GM19455 (cell line): ENCODE results near the gene SORBS1.

Experiments used
- ATAC-seq: cut with Tn5 transposase; IDR thresholded peaks from one replicate; pipeline ENCODE4 v1.9.1; 2021; ENCODE audit not compliant: unreplicated experiment

Gene SORBS1

GRCh38 chr10:95561177-95561863 is at the start of gene SORBS1:
SORBS1 (minus strand) TSS chr10:95561371; CDS start chr10:95441135, 120,236 bp downstream.
- ATAC-seq: peak; percentile 99

- ATAC-seq: no peak
Observed at GRCh38 chr10:95610727-95611126, 49.6 kb upstream of the SORBS1 start.

- ATAC-seq: no peak
Observed at GRCh38 chr10:95606922-95607321, 45.8 kb upstream of the SORBS1 start.

- no peak for ATAC-seq
Observed at GRCh38 chr10:95605163-95605562, 44.0 kb upstream of the SORBS1 start.

GRCh38 chr10:95604630-95605029 is 43.5 kb upstream of the SORBS1 start:
- ATAC-seq: no peak

GRCh38 chr10:95602382-95602781 is 41.2 kb upstream of the SORBS1 start:
- ATAC-seq: no peak

- ATAC-seq: no peak
Observed at GRCh38 chr10:95601116-95601719, 40.0 kb upstream of the SORBS1 start.

GRCh38 chr10:95600158-95600557 is 39.0 kb upstream of the SORBS1 start:
- no peak for ATAC-seq

- ATAC-seq: no peak
Observed at GRCh38 chr10:95597788-95598187, 36.6 kb upstream of the SORBS1 start.

GRCh38 chr10:95588025-95588424 is 26.9 kb upstream of the SORBS1 start:
- ATAC-seq: no peak

GRCh38 chr10:95579835-95580535 is 18.8 kb upstream of the SORBS1 start:
- no peak for ATAC-seq

- ATAC-seq: no peak
Observed at GRCh38 chr10:95579292-95579691, 18.1 kb upstream of the SORBS1 start.

- ATAC-seq: no peak
Observed at GRCh38 chr10:95578619-95579018, 17.4 kb upstream of the SORBS1 start.

- no peak for ATAC-seq
Observed at GRCh38 chr10:95574649-95575365, 13.6 kb upstream of the SORBS1 start.

GRCh38 chr10:95573964-95574604 is 12.9 kb upstream of the SORBS1 start:
- ATAC-seq: no peak

- no peak for ATAC-seq
Observed at GRCh38 chr10:95573527-95573926, 12.4 kb upstream of the SORBS1 start.

- ATAC-seq: no peak
Observed at GRCh38 chr10:95572131-95572820, 11.1 kb upstream of the SORBS1 start.

- ATAC-seq: no peak
Observed at GRCh38 chr10:95571390-95571789, 10.2 kb upstream of the SORBS1 start.

GRCh38 chr10:95569368-95569767 is 8.2 kb upstream of the SORBS1 start:
- ATAC-seq: no peak

GRCh38 chr10:95567903-95568630 is 6.9 kb upstream of the SORBS1 start:
- no peak for ATAC-seq
